Embryonic facial prominence (tissue), 1 donor: Measurements from ENCODE around the gene FAR2.
"Not testable (repeated sequence)": the region's sequence is repeated elsewhere in the genome, so short reads cannot be mapped to it uniquely, and the experiment has no call there.

Experiments used
- DNase-seq: peaks from one replicate; pipeline ENCODE4 v3.0.0-alpha.2; 2016; ENCODE audit errors: extremely low spot score

The FAR2 gene

DNA sequence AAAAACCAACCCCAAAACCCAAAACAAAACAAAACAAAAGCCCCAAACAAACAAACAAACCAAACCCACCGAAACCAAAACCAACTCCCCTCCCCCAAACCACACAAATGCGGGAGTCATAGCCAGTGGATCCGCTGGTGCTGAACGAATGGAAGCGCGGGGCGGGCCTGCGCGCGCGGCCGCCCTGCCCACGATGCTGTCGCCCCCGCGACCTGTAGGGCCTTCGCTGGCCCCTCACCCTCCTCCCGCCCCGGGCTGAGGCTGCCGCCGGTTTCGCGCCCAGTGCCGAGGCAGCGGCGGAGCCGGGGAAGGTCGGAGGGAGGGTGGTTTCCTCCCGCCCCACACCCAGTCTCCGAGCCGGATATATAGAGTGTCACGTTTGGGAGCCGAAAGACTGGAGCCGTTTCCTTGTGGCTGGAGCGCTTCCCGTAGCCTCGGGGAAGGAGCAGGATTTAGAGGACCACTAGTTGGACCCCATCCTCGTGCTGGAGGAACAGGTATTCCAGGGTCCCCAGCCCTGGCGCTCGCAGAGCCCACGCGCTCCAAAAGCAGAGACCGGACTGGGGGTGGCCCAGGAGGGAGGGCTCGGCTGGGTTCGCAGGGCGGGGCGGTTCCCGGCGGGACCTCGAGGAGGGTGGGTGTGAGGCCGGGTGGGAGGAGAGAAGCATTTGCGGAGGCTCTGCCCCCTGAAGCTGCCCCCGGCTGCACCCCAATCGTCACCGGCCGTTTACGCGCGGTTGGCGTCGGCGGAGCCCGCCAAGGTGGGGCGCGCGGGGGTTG is at the start of gene FAR2:
Gene FAR2 (plus strand): TSS at position 368 of the 780 bp plus-strand sequence. CDS start 121,172 bp downstream, outside the sequence.
- peak; percentile 26 for DNase-seq

DNA sequence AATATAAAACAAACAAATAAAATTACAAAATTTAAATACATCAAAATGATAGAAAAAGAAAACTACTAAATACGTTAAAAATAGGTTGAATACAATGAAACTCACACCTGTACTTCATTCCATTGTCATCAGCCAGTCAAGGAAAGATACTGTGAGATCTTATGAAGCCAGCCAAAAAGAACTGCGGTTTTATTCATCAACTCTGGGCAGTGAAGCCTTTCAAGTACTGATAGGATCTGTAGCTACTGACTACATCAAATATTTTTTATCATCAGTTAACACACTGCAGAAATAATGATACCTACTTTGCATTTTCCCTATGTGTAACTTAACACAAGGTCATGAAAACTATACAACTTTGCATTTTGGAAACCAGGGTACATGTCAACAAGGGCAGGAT is 46.3 kb upstream of the FAR2 start:
- no peak for DNase-seq

- DNase-seq: no peak
Observed at GRCh38 chr12:29103539-29103974, 45.5 kb upstream of the FAR2 start.

DNA sequence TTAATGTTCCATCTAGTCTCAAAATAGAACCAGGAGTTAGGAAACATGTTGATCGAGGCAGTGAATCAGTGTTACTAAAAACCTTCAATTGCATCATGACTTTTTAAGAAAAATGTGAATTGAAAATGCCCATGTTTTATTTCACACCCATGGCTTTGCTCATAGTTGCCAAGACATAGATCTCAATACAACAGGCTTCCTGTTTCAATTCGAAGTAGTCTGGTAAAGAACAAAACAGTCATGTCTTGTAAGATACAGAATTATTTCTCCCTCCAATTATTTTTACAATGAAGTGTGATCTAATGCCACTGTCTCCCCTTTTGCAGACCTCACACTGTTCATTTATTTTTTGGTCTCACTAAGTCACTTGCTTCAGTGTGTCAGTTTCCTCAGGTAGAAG is 44.6 kb upstream of the FAR2 start:
- no peak for DNase-seq

GRCh38 chr12:29110506-29111442 is 38.3 kb upstream of the FAR2 start:
- no peak for DNase-seq

DNA sequence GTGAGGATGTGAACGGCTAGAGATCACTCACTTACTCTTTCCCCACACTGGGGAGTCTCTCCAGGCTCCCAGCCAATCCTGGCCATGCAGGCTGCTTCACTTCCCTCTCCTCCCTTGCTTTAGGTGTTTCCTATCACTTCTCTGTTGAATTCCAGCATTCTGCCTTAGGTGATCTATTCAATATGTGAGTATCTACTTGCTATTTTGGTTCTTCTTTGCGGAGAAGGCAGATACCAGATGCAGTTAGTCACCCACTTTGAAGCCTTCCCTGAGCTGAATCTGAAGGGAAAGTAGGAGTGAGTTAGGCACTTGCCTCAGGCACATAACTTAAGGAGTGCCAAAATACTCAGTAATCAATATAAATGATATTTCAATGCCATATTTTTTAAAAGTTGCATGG is 36.0 kb upstream of the FAR2 start:
- no peak for DNase-seq

DNA sequence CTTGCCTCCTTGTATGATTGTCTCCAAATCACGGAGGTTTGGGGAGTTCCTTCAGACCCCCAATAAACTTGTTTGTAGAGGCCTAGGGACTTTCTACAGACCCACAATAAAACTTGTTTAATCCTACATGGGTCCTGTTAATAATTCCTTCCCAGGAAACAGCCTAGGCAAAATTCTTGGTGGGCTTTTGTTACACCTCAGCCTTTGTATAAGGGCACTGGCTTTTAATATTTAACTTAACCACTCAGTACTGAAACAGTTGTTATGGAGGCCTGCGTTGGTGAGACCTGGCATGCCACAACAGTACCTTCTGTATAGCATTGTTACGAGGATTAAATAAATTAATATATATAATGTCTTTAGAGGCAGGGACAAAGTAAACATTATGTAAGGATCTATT is 32.7 kb upstream of the FAR2 start:
- no peak for DNase-seq

GRCh38 chr12:29131539-29131938 is 17.5 kb upstream of the FAR2 start:
- DNase-seq: no peak

- DNase-seq: no peak
Observed at GRCh38 chr12:29132316-29132715, 16.8 kb upstream of the FAR2 start.

- DNase-seq: no peak
Observed at GRCh38 chr12:29133181-29133580, 15.9 kb upstream of the FAR2 start.

DNA sequence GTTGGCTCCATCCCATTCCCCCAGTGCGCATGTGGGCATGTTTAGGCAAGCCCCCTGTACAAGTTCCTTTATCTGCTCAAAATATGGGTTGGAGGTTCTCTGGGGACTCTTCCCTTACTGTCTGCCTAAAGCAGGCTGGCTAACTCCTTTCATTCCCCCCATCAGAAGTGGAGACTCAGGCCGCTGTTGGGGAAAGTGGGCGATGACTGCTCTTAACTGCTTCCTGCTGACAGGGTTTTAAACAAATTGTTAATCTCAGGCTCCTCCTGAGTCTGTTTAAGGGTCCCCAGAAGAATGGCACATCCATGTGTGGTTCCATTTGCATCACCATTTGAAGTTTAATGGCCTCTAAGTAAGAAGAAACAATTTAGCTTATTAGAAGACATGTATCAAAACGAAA is 15.4 kb upstream of the FAR2 start:
- no peak for DNase-seq

GRCh38 chr12:29138256-29138655 is 10.8 kb upstream of the FAR2 start:
- DNase-seq: not testable (repeated sequence)

DNA sequence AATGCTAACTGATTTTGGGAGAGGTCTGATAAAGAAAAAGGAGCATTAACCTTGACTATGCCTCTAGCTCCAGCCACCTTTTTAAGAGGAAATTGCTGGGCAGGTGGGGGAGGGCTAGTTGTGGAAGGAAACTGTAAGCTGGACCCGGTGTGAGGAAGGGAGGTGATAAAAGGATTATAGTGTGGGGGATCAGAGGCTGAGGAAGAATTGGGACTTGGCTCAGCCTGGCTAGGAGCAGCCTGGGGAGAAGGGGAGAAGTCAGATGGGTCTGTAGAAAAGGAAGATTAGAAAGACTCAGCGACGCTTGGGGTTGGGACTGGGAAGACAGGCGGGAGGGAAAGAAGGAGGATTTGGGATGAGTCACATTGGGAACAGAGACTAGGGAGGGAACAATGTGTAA is 10.2 kb upstream of the FAR2 start:
- DNase-seq: not testable (repeated sequence)

GRCh38 chr12:29145372-29146170 is 3.5 kb upstream of the FAR2 start:
- DNase-seq: no peak

DNA sequence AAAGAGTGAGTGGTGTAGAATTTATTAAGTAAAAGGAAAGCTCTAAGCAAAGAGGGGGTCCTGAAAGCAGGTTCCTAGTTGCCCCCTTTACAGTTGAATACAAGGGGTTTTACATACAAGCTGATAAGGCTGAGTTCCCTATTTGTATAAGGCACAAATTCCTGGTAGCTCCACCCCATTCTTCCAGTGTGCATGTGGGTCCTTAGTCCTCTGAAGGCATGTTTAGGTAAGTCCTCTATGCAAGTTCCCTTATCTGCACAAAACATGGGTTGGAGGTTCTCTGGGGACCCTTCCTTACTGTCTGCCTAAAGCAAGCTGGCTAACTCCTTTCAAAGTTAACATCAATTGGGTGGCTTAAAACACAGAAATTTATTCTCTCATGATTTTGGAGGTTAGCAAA is 2.9 kb upstream of the FAR2 start:
- DNase-seq: no peak

- DNase-seq: no peak
Observed at GRCh38 chr12:29147731-29148595, 1.1 kb upstream of the FAR2 start.

- no peak for DNase-seq
Observed at GRCh38 chr12:29148596-29148910, 525 bp upstream of the FAR2 start.

- DNase-seq: no peak
Observed at GRCh38 chr12:29149691-29150281, 708 bp downstream of the FAR2 start.

DNA sequence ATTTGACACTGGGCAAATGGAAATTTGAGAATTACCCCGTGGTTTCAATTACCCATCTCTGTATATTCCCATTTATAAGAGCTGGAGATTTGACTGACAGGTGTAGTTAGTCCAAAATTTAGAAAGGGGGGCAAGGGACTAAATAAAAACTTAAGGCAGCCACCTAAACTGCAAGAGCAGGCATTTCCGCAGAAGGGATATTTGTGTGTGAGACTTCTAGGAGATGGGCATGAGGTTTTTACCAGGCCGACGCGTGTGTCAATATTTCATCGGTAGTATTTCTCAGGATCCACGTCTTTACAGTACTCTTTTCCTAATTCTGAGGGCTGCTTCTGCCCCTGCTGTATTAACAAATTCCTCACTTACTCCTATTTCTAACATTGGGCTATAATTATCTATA is 1.4 kb downstream of the FAR2 start:
- DNase-seq: no peak

DNA sequence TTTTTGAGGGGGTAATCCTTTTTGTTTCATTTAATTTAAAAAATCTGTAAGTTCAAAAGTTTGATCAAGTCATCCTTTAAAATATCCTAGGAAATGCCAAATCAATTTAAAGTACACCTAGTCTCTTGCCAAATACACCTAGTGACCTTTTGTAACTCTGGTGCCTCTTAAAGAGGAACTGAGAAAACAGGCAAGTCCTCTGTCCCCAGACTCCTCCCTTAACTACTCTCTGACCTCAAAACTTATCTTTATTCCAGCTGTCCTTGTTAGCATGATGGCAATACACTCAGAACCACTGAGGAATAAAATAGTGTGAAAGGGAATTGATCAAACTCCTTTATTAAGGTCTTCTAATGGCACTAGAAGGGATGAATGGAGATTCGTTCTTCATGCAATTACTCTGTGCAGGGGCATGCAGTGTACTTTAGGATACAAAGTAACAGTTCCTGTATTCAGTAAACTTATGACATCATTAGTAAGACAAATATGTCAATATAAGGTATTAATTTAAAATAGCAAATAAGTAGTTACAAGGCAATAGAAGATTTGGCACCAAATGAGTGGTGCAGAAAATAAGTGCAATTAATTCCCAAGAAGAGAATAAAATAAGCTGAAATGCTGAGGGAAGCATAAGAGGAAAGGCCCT is 3.3 kb downstream of the FAR2 start:
- no peak for DNase-seq
